ENCODE data around the gene DPP8. TPM values are rescaled to one million over a fixed set of nuclear protein-coding genes. Genes with fewer than 3 reads are reported as not detected.

DPP8 gene
- total RNA-seq, 1 experiment from 2014 or later: 27.1 TPM

DNA sequence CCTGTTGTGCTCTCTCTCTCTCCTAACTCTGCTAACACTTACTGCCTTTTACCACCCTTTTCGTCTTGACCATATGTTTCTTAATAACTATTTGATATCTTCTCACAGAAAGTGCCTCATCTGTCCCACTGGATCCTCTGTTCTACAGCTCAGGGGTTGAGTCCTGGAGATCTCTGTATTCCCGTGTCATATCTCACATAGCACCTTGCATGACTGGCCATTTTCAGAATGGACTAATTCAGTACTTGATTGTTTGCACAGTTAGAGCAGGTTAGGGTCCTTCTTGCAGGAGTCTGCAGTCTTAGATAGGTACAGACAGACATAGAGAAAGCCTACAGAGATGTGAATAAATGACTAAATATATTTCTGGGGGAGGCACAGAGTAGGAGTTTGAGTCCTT is 33.7 kb upstream of the DPP8 start:
- Histone ChIP-seq H3K4me2 (ENCODE audit: low read length) (no peak overlapping the region), H3K36me3 (ENCODE audit: control insufficient read depth in 1 of 2, insufficient read depth in 2 of 2, low read length in 2 of 2) (peaks cover under 1 to 7% of the 10 kb centered on the region in 2 experiments; a peak in 2 of 4 replicates), H3K4me1 (ENCODE audit: control insufficient read depth in 1 of 2, insufficient read depth in 2 of 2, low read length in 2 of 2) (no peaks in the 10 kb centered on the region), H3K9me3 (ENCODE audit: control insufficient read depth in 1 of 2, insufficient read depth in 1 of 2, low read depth in 1 of 2, low read length in 2 of 2) (no peaks in the 10 kb centered on the region), H2AFZ (ENCODE audit: low read depth, low read length, poor library complexity, severe bottlenecking) (no peak overlapping the region), H3K4me3 (replicated peaks in 1 of 2; ENCODE audit: low read depth in 1 of 2, low read length in 2 of 2) (no peak overlapping the region), H3K27me3 (ENCODE audit: insufficient read depth, low read length) (no peaks in the 10 kb centered on the region), H3K79me2 (ENCODE audit: insufficient read depth, low read length) (peaks cover 82% of the 10 kb centered on the region), H4K20me1 (ENCODE audit: insufficient read depth) (peaks cover 14% of the 10 kb centered on the region; the same call in 1 of the 2 replicates), H3K27ac (ENCODE audit: low read depth, low read length) (no peak overlapping the region), H3K9ac (ENCODE audit: low read length) (no peak overlapping the region), H3K9me2 (ENCODE audit: insufficient read depth) (no peaks in the 10 kb centered on the region)
- no TSS peak for BruUV-seq (replicated peaks)
- no peak for DNase-seq (ENCODE audit: low read depth, low spot score)
- ChIA-PET CTCF (no interaction called here), POLR2A (no interaction called here), RAD21 (ENCODE audit: low non-redundant PET in 1 of 2, low total read pairs in 2 of 2, uncharacterized antibody in 2 of 2, unreplicated experiment in 2 of 2) (no interaction called here)
- intact Hi-C loops (cut with micrococcal nuclease): no loop called here
- TF ChIP-seq SRF (IDR thresholded peaks at IDR 0.05; ENCODE audit: low read depth) (no peak), SP1 (IDR thresholded peaks at IDR 0.05; ENCODE audit: low read depth) (no peak), FOSL1 (IDR thresholded peaks at IDR 0.05; ENCODE audit: low read depth) (no peak), EZH2 (IDR thresholded peaks at IDR 0.05) (no peak), SIN3A (IDR thresholded peaks at IDR 0.05; ENCODE audit: low read depth) (no peak), CBX3 (IDR thresholded peaks at IDR 0.05; ENCODE audit: low read depth) (no peak), RAD21 (IDR thresholded peaks at IDR 0.05; ENCODE audit: low read depth) (no peak), EGR1 (IDR thresholded peaks at IDR 0.05; ENCODE audit: low read depth) (no peak), ZFX (IDR thresholded peaks at IDR 0.05) (no peak), ZNF274 (IDR thresholded peaks at IDR 0.05; ENCODE audit: low read depth, low read length) (no peak), CEBPB (IDR thresholded peaks at IDR 0.05; ENCODE audit: low read depth) (no peak), JUND (IDR thresholded peaks at IDR 0.05) (no peak), EZH2phosphoT487 (IDR thresholded peaks at IDR 0.05; ENCODE audit: borderline replicate concordance) (no peak), ELF1 (IDR thresholded peaks at IDR 0.05; ENCODE audit: borderline replicate concordance, low read depth) (no peak)
- TF ChIP-seq, protein P1, sequence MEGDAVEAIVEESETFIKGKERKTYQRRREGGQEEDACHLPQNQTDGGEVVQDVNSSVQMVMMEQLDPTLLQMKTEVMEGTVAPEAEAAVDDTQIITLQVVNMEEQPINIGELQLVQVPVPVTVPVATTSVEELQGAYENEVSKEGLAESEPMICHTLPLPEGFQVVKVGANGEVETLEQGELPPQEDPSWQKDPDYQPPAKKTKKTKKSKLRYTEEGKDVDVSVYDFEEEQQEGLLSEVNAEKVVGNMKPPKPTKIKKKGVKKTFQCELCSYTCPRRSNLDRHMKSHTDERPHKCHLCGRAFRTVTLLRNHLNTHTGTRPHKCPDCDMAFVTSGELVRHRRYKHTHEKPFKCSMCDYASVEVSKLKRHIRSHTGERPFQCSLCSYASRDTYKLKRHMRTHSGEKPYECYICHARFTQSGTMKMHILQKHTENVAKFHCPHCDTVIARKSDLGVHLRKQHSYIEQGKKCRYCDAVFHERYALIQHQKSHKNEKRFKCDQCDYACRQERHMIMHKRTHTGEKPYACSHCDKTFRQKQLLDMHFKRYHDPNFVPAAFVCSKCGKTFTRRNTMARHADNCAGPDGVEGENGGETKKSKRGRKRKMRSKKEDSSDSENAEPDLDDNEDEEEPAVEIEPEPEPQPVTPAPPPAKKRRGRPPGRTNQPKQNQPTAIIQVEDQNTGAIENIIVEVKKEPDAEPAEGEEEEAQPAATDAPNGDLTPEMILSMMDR (IDR thresholded peaks at IDR 0.05 in 2 of 3, conservative IDR thresholded peaks at IDR 0.05 in 1 of 3; ENCODE audit: borderline replicate concordance in 1 of 3, insufficient read depth in 1 of 3, low read depth in 2 of 3, low read length in 2 of 3): no peak
- TF ChIP-seq, protein P2, sequence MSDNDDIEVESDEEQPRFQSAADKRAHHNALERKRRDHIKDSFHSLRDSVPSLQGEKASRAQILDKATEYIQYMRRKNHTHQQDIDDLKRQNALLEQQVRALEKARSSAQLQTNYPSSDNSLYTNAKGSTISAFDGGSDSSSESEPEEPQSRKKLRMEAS (IDR thresholded peaks at IDR 0.05): no peak
- TF ChIP-seq, protein P3, sequence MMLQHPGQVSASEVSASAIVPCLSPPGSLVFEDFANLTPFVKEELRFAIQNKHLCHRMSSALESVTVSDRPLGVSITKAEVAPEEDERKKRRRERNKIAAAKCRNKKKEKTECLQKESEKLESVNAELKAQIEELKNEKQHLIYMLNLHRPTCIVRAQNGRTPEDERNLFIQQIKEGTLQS (IDR thresholded peaks at IDR 0.05): no peak
- ATAC-seq: no peak

All from HCT116 (cell line).